HepG2 (cell line): ENCODE results near the gene CHD2. TPM values are rescaled to one million over a fixed set of nuclear protein-coding genes. Genes with fewer than 3 reads are reported as not detected.

Experiments
- BORCS8-MEF2B ChIP-seq: sonication (generic); formaldehyde crosslinking; IDR thresholded peaks from 2 replicates; pipeline ENCODE4 v1.8.0; 2022; ENCODE audit warnings: mild to moderate bottlenecking, missing genetic modification reagents
- CBX2 ChIP-seq, 2 experiments: fragments of 200-600 bp in 1 of 2; sonication (generic); formaldehyde crosslinking in 1 of 2; IDR thresholded peaks; 2 replicates each; pipeline versions ENCODE4 v1.7.0 to v1.8.1; 2018 to 2022; ENCODE audit warnings: low read depth in 2 of 2, low read length in 1 of 2, mild to moderate bottlenecking in 1 of 2, missing genetic modification reagents in 1 of 2
- CEBPB ChIP-seq: IDR thresholded peaks from 2 replicates; pipeline ENCODE4 v1.6.1; 2011; ENCODE audit warnings: low read depth, low read length, improper control_type of control experiment, borderline replicate concordance
- EZH2 ChIP-seq: conservative IDR thresholded peaks from 2 replicates; pipeline ENCODE4 v1.6.1; 2012; ENCODE audit warnings: mild to moderate bottlenecking, low read depth, low read length, moderate library complexity
- GATAD1 ChIP-seq: IDR thresholded peaks from 2 replicates; pipeline ENCODE4 v1.6.1; 2016; ENCODE audit warnings: missing genetic modification reagents, missing compliant biosample characterization
- GLMP ChIP-seq: sonication (generic); formaldehyde crosslinking; IDR thresholded peaks from 2 replicates; pipeline ENCODE4 v1.9.0; 2021; ENCODE audit warnings: missing genetic modification reagents, mild to moderate bottlenecking, borderline replicate concordance
- HHEX ChIP-seq: IDR thresholded peaks from 2 replicates; pipeline ENCODE4 v1.6.1; 2016; ENCODE audit warnings: control low read depth
- KMT2A ChIP-seq: sonication (generic); formaldehyde crosslinking; IDR thresholded peaks from 2 replicates; pipeline ENCODE4 v1.4.0; 2020; ENCODE audit warnings: missing genetic modification reagents
- MED1 ChIP-seq: sonication (generic); formaldehyde crosslinking; IDR thresholded peaks from 2 replicates; pipeline ENCODE4 v1.4.0; 2020; ENCODE audit warnings: missing genetic modification reagents
- MXI1 ChIP-seq: IDR thresholded peaks from 3 replicates; pipeline ENCODE4 v1.6.1; 2012; ENCODE audit warnings: low read depth, low read length, inconsistent platforms, borderline replicate concordance
- MYNN ChIP-seq: sonication (generic); formaldehyde crosslinking; IDR thresholded peaks from 2 replicates; pipeline ENCODE4 v1.4.0; 2020; ENCODE audit warnings: mild to moderate bottlenecking, low read depth, missing genetic modification reagents
- NRL ChIP-seq: sonication (generic); formaldehyde crosslinking; IDR thresholded peaks from 2 replicates; pipeline ENCODE4 v1.5.0; 2020; ENCODE audit warnings: missing genetic modification reagents, mild to moderate bottlenecking, moderate library complexity, borderline replicate concordance
- RCOR2 ChIP-seq: IDR thresholded peaks from 2 replicates; pipeline ENCODE4 v1.6.1; 2016; ENCODE audit warnings: missing biosample characterization, missing genetic modification reagents
- RNF2 ChIP-seq: fragments of 450-650 bp; conservative IDR thresholded peaks from 2 replicates; pipeline ENCODE4 v1.6.1; 2016; ENCODE audit warnings: low read depth
- SP1 ChIP-seq, 2 experiments: fragments of 450-650 bp in 1 of 2; sonication (generic) in 1 of 2; formaldehyde crosslinking in 1 of 2; IDR thresholded peaks; 2 replicates each; pipeline versions ENCODE4 v1.4.0 to v1.6.1; 2016 to 2020; ENCODE audit warnings: missing genetic modification reagents in 1 of 2
- YEATS2 ChIP-seq: sonication (generic); formaldehyde crosslinking; IDR thresholded peaks from 2 replicates; pipeline ENCODE4 v1.4.0; 2020; ENCODE audit warnings: missing genetic modification reagents, borderline replicate concordance
- ZBTB14 ChIP-seq: sonication (generic); formaldehyde crosslinking; IDR thresholded peaks from 2 replicates; pipeline ENCODE4 v1.4.0; 2020; ENCODE audit warnings: missing genetic modification reagents
- ZBTB2 ChIP-seq: sonication (generic); formaldehyde crosslinking; IDR thresholded peaks from 2 replicates; pipeline ENCODE4 v1.8.0; 2022; ENCODE audit warnings: low read depth, missing genetic modification reagents
- ZBTB7A ChIP-seq: sonication (generic); formaldehyde crosslinking; IDR thresholded peaks from 2 replicates; pipeline ENCODE4 v1.8.0; 2022; ENCODE audit warnings: mild to moderate bottlenecking, missing genetic modification reagents
- ZMYM2 ChIP-seq: sonication (generic); formaldehyde crosslinking; IDR thresholded peaks from 2 replicates; pipeline ENCODE4 v1.8.0; 2022; ENCODE audit warnings: mild to moderate bottlenecking, missing genetic modification reagents
- ZNF34 ChIP-seq: sonication (generic); formaldehyde crosslinking; IDR thresholded peaks from 2 replicates; pipeline ENCODE4 v1.4.0; 2020; ENCODE audit warnings: mild to moderate bottlenecking, missing genetic modification reagents, borderline replicate concordance
- ZNF777 ChIP-seq: sonication (generic); formaldehyde crosslinking; IDR thresholded peaks from 2 replicates; pipeline ENCODE4 v1.4.0; 2020; ENCODE audit warnings: missing genetic modification reagents
- ZNF891 ChIP-seq: sonication (generic); formaldehyde crosslinking; IDR thresholded peaks from 2 replicates; pipeline ENCODE4 v1.5.0; 2020; ENCODE audit warnings: mild to moderate bottlenecking, missing genetic modification reagents
- polyA plus RNA-seq, 8 experiments: library from polyadenylated mRNA; depleted of rRNA in 3 of 8; stranded (reverse) in 7 of 8; unstranded in 1 of 8; fragments of >200 nt; fragmentation: Illumina TruSeq in 4 of 8; extraction: Trizol in 4 of 8; gene quantifications; 2 replicates each; pipeline versions ENCODE4 v1.2.1 to v1.2.3, GENCODE V29; 2011 to 2016; ENCODE audit warnings: low read depth in 4 of 8, missing spikeins in 1 of 8, mixed read lengths in 1 of 8; ENCODE audit not compliant: insufficient read depth in 1 of 8
- total RNA-seq, 5 experiments: library from RNA; depleted of rRNA; stranded (reverse); fragments of >200 nt; fragmentation: Illumina TruSeq; extraction: Trizol; gene quantifications; 2 replicates each; pipeline ENCODE4 v1.2.3, GENCODE V29; 2016; ENCODE audit warnings: low read depth in 1 of 5

The CHD2 gene
- total and polyA plus RNA-seq, 2 of the 13 experiments (the other 11 are each of a cell fraction or from before 2014, with no cell fraction given), result 54.0 to 54.1 TPM

- no peak for TF ChIP-seq ZBTB2 (CRISPR knock-in tag)
- TF ChIP-seq BORCS8-MEF2B (CRISPR knock-in tag), result peak; percentile 96
- no peak for TF ChIP-seq ZNF891 (CRISPR knock-in tag)
- TF ChIP-seq CBX2 (IDR thresholded peaks at IDR 0.05; ENCODE audit: low read depth, low read length), result no peak
- no peak for TF ChIP-seq CBX2 (CRISPR knock-in tag; IDR thresholded peaks at IDR 0.05; ENCODE audit: low read depth)
- peak; percentile 92; the same call in 2 of the 3 replicates for TF ChIP-seq MXI1
- peak; percentile 81 for TF ChIP-seq GATAD1 (CRISPR knock-in tag)
- TF ChIP-seq KMT2A (CRISPR knock-in tag), result peak; percentile 86; the same call in 1 of the 2 replicates
- TF ChIP-seq ZNF34 (CRISPR knock-in tag), result no peak
- TF ChIP-seq NRL (CRISPR knock-in tag), result peak; percentile 72; the same call in 1 of the 2 replicates
- no peak for TF ChIP-seq GLMP
- no peak for TF ChIP-seq HHEX (CRISPR knock-in tag)
- TF ChIP-seq EZH2, result no peak
- no peak; the same call in 1 of the 2 replicates for TF ChIP-seq ZNF777 (CRISPR knock-in tag)
- no peak for TF ChIP-seq RNF2
- no peak for TF ChIP-seq SP1 (IDR thresholded peaks at IDR 0.05)
- peak; percentile 92 for TF ChIP-seq SP1 (CRISPR knock-in tag; IDR thresholded peaks at IDR 0.05)
- no peak for TF ChIP-seq ZMYM2
- peak; percentile 95 for TF ChIP-seq MED1
- TF ChIP-seq ZBTB7A (CRISPR knock-in tag), result no peak
- TF ChIP-seq CEBPB, result peak; percentile 22; the same call in 1 of the 2 replicates
- 0 out of 2 replicates have a peak, but pooled peaks have one; percentile 35 for TF ChIP-seq ZBTB14 (CRISPR knock-in tag)
- peak; percentile 82; the same call in 1 of the 2 replicates for TF ChIP-seq MYNN (CRISPR knock-in tag)
- TF ChIP-seq RCOR2, result peak; percentile 55; the same call in 1 of the 2 replicates
- peak; percentile 82; the same call in 1 of the 2 replicates for TF ChIP-seq YEATS2 (CRISPR knock-in tag)
Measured at GRCh38 chr15:92903966-92904721, 4.0 kb downstream of the CHD2 start (continued).
